SU-DHL-6 (cell line): ENCODE results near the gene SCCPDH.

ENCODE experiments used
- H2AFZ ChIP-seq: fragments of 200-600 bp; sonication (generic); 2 replicates; pipeline ENCODE4 v1.6.1; 2014; ENCODE audit warnings: low read depth, mild to moderate bottlenecking, moderate library complexity, mixed read lengths, antibody characterized with exemption, low read length; ENCODE audit not compliant: severe bottlenecking
- H3F3A ChIP-seq: fragments of 200-600 bp; shearing (Covaris generic); 2 replicates; pipeline ENCODE4 v1.6.0; 2016; ENCODE audit warnings: antibody characterized with exemption, mild to moderate bottlenecking; ENCODE audit not compliant: insufficient read depth
- H3K27ac ChIP-seq: fragments of 200-600 bp; sonication (generic); 2 replicates; pipeline ENCODE4 v1.5.1; 2016; ENCODE audit warnings: low read depth, mild to moderate bottlenecking, low read length, moderate library complexity, mixed read lengths
- H3K27me3 ChIP-seq: fragments of 200-600 bp; sonication (generic), shearing (Covaris generic); 2 replicates; pipeline ENCODE4 v1.6.0; 2014; ENCODE audit warnings: mild to moderate bottlenecking, low read length
- H3K36me3 ChIP-seq: fragments of 200-600 bp; sonication (generic); 2 replicates; pipeline ENCODE4 v1.6.1; 2014; ENCODE audit warnings: mild to moderate bottlenecking, low read length, mixed read lengths
- H3K4me2 ChIP-seq: fragments of 300-600, 200-600 bp; shearing (Covaris generic), sonication (generic); 2 replicates; pipeline ENCODE4 v1.6.0; 2014; ENCODE audit warnings: low read length, low read depth, mild to moderate bottlenecking; ENCODE audit not compliant: poor library complexity, severe bottlenecking
- H3K4me3 ChIP-seq: fragments of 200-600 bp; sonication (generic); 2 replicates; pipeline ENCODE4 v1.5.1; 2014; ENCODE audit warnings: antibody characterized with exemption, low read length, mild to moderate bottlenecking, mixed read lengths; ENCODE audit not compliant: insufficient read depth, poor library complexity, severe bottlenecking
- H3K79me2 ChIP-seq: fragments of 200-600 bp; sonication (generic); 2 replicates; pipeline ENCODE4 v1.6.1; 2014; ENCODE audit warnings: mild to moderate bottlenecking, low read length, moderate library complexity; ENCODE audit not compliant: insufficient read depth
- H3K9ac ChIP-seq: fragments of 200-600 bp; sonication (generic); 2 replicates; pipeline ENCODE4 v1.7.0; 2014; ENCODE audit warnings: mild to moderate bottlenecking, low read length
- H3K9me2 ChIP-seq: fragments of 200-600 bp; sonication (generic); replicated peaks from 2 replicates; pipeline ENCODE4 v1.6.1; 2014; ENCODE audit warnings: low read length; ENCODE audit not compliant: insufficient read depth
- H3K9me3 ChIP-seq: fragments of 200-600 bp; sonication (generic); 2 replicates; pipeline ENCODE4 v1.6.1; 2014; ENCODE audit warnings: low read length, mixed read lengths; ENCODE audit not compliant: insufficient read depth
- H4K20me1 ChIP-seq: fragments of 200-600 bp; sonication (generic); 2 replicates; pipeline ENCODE4 v1.6.1; 2014; ENCODE audit warnings: low read depth, mild to moderate bottlenecking, antibody characterized with exemption, low read length, moderate library complexity, mixed read lengths
- EZH2phosphoT487 ChIP-seq: fragments of 200-600 bp; sonication (generic), shearing (Covaris generic); conservative IDR thresholded peaks from 2 replicates; pipeline ENCODE4 v1.6.1; 2018; ENCODE audit warnings: mild to moderate bottlenecking, antibody characterized with exemption, low read length, moderate library complexity, mixed read lengths
- TF ChIP-seq, protein P1 (sequence below): fragments of 200-600 bp; sonication (generic); IDR thresholded peaks from one replicate; pipeline ENCODE4 v1.5.1; 2017; ENCODE audit warnings: antibody characterized with exemption, mild to moderate bottlenecking, low read length, moderate library complexity; ENCODE audit not compliant: insufficient read depth, poor library complexity, severe bottlenecking

The SCCPDH gene

DNA sequence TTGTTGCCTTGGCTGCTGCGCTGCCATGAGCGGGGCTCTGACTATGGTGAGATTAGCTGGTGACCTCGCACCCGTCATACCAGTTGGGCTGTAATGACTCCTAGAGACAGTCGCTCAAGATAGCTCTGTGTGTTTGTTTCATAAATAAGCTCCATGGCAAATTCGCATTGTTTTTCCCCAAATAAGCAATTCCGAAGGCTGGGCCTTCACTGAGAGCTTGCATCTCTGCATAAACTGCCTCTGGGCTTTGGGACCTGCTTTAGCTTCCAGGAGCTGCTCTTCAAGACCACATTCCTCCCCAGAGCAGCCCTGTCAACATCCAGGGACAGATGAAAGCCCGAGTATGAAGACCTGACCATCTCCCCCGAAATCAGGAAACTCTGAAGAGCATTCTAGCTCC, 40.7 kb upstream of the SCCPDH start:
- TF ChIP-seq, protein P1, sequence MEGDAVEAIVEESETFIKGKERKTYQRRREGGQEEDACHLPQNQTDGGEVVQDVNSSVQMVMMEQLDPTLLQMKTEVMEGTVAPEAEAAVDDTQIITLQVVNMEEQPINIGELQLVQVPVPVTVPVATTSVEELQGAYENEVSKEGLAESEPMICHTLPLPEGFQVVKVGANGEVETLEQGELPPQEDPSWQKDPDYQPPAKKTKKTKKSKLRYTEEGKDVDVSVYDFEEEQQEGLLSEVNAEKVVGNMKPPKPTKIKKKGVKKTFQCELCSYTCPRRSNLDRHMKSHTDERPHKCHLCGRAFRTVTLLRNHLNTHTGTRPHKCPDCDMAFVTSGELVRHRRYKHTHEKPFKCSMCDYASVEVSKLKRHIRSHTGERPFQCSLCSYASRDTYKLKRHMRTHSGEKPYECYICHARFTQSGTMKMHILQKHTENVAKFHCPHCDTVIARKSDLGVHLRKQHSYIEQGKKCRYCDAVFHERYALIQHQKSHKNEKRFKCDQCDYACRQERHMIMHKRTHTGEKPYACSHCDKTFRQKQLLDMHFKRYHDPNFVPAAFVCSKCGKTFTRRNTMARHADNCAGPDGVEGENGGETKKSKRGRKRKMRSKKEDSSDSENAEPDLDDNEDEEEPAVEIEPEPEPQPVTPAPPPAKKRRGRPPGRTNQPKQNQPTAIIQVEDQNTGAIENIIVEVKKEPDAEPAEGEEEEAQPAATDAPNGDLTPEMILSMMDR, result no peak
- TF ChIP-seq EZH2phosphoT487, result no peak
- Histone ChIP-seq H3K9me2 (no peaks in the 10 kb centered on the region), H3K9me3 (no peaks in the 10 kb centered on the region)

DNA sequence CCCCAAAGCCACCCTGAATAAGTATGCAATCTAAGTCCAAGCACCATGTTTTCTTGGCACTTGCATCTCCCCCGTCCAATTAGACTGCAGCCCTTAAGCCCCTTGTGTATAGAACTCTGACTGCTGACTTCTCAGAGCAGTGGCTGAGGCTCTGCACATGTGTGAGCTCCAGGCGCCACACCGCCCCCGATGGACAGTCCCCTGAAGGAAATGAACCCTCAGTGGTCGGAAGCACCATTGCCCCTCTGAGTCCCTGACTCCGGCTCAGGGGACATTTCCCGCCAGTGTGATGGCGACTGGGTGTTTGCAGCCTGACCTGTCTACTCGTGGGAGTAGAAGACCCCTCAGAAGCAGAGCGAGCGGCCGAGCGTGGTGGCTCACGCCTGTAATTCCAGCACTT, 37.2 kb upstream of the SCCPDH start:
- no peak for TF ChIP-seq EZH2phosphoT487
- TF ChIP-seq, protein P1, result no peak

More for the DNA sequence above, 40.7 kb upstream of the SCCPDH start:
- Histone ChIP-seq H2AFZ (no peak overlapping the region), H3K4me3 (no peak overlapping the region), H3K27ac (no peak overlapping the region), H4K20me1 (no peaks in the 10 kb centered on the region), H3K79me2 (no peaks in the 10 kb centered on the region), H3K27me3 (no peaks in the 10 kb centered on the region), H3F3A (no peaks in the 10 kb centered on the region), H3K36me3 (no peaks in the 10 kb centered on the region), H3K9ac (no peak overlapping the region), H3K4me2 (no peak overlapping the region)

DNA sequence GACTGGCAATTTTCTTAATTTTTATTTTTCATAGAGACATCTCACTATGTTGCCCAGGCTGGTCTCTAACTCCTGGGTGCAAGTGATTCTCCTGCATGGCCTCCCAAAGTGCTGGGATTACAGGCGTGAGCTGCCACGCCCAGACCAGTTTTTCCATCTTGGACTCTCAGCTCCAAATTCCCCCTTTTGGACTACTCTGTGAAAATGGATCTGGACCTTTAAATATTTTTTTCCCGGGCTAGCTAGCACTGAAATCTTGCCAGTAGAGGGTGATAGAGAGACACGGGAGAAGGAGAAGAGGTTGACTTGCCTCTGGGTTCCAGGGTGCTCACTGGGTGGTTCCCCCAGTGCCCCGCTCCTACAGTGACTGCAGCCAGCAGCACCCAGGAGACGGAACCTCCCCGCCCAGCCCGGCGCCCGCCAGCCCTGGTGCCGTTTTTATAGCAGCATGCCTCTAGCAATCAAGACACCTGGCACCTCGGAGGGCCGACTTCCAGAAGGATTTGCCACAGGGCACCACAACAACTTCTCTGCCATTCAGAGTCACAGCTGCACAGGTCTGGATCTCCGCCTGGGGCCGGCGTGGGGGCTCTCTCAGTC, 34.7 kb upstream of the SCCPDH start:
- Histone ChIP-seq H3K27ac (no peak overlapping the region), H3K79me2 (no peaks in the 10 kb centered on the region)

More for the DNA sequence above, 37.2 kb upstream of the SCCPDH start:
- no peaks in the 10 kb centered on the region for H3K9me2 ChIP-seq
- H3K4me3 ChIP-seq, result no peak overlapping the region
- no peak overlapping the region for H3K9ac ChIP-seq
- H3K79me2 ChIP-seq, result no peaks in the 10 kb centered on the region
- H3K9me3 ChIP-seq, result no peaks in the 10 kb centered on the region
- H3F3A ChIP-seq, result no peaks in the 10 kb centered on the region
- H2AFZ ChIP-seq, result no peak overlapping the region
- H3K27me3 ChIP-seq, result no peaks in the 10 kb centered on the region
- H3K4me2 ChIP-seq, result no peak overlapping the region
- no peaks in the 10 kb centered on the region for H4K20me1 ChIP-seq
- no peaks in the 10 kb centered on the region for H3K36me3 ChIP-seq
- no peak overlapping the region for H3K27ac ChIP-seq

More for the DNA sequence above, 34.7 kb upstream of the SCCPDH start:
- H3K4me3 ChIP-seq, result no peak overlapping the region
- no peaks in the 10 kb centered on the region for H3F3A ChIP-seq
- TF ChIP-seq, protein P1, result peak; percentile 64
- TF ChIP-seq EZH2phosphoT487, result no peak
- H3K4me2 ChIP-seq, result peak overlapping the region; percentile 35
- H4K20me1 ChIP-seq, result no peaks in the 10 kb centered on the region
- peak overlapping the region; percentile 73 for H2AFZ ChIP-seq
- no peaks in the 10 kb centered on the region for H3K36me3 ChIP-seq
- no peaks in the 10 kb centered on the region for H3K9me2 ChIP-seq
- H3K27me3 ChIP-seq, result no peaks in the 10 kb centered on the region
- H3K9me3 ChIP-seq, result no peaks in the 10 kb centered on the region
- H3K9ac ChIP-seq, result peak overlapping the region; percentile 19; the same call in 1 of the 2 replicates
